WERI-Rb-1 (cell line): ENCODE data around the gene TPPP.

Experiments
- DNase-seq: peaks from one replicate; pipeline ENCODE4 v3.0.0-alpha.2; 2020
- H3K27ac ChIP-seq: fragments of 250-450 bp; sonication (Bioruptor Pico); 2 replicates; pipeline ENCODE4 v1.5.1; 2020; ENCODE audit warnings: mild to moderate bottlenecking, moderate library complexity
- H3K27me3 ChIP-seq: fragments of 250-450 bp; sonication (Bioruptor Pico); 2 replicates; pipeline ENCODE4 v1.5.1; 2021; ENCODE audit warnings: mild to moderate bottlenecking, low read depth, moderate library complexity; ENCODE audit not compliant: insufficient read depth, severe bottlenecking
- H3K36me3 ChIP-seq: fragments of 250-450 bp; sonication (Bioruptor Pico); 2 replicates; pipeline ENCODE4 v1.5.1; 2020; ENCODE audit warnings: mild to moderate bottlenecking, moderate library complexity
- H3K4me3 ChIP-seq: 2 replicates; pipeline ENCODE4 v1.5.1; 2011; ENCODE audit warnings: low read depth, mild to moderate bottlenecking, control low read depth, low read length
- H3K9me3 ChIP-seq: fragments of 250-450 bp; sonication (Bioruptor Pico); 2 replicates; pipeline ENCODE4 v1.5.1; 2021; ENCODE audit warnings: mild to moderate bottlenecking, moderate library complexity; ENCODE audit not compliant: severe bottlenecking
- CTCF ChIP-seq: IDR thresholded peaks from 2 replicates; pipeline ENCODE4 v1.5.1; 2011; ENCODE audit warnings: low read depth, mild to moderate bottlenecking, control low read depth, inconsistent platforms, low read length

Gene TPPP

GRCh38 chr5:677131-678101, 15.7 kb downstream of the TPPP start:
- Histone ChIP-seq H3K4me3 (no peak overlapping the region), H3K36me3 (no peaks in the 10 kb centered on the region), H3K27me3 (peaks cover 48% of the 10 kb centered on the region), H3K27ac (no peak overlapping the region), H3K9me3 (no peaks in the 10 kb centered on the region)
- no peak for TF ChIP-seq CTCF
- no peak for DNase-seq

- peaks cover 53% of the 10 kb centered on the region for H3K27me3 ChIP-seq
- H3K9me3 ChIP-seq = no peaks in the 10 kb centered on the region
- H3K27ac ChIP-seq = no peak overlapping the region
- no peak for DNase-seq
- no peak overlapping the region for H3K4me3 ChIP-seq
- no peaks in the 10 kb centered on the region for H3K36me3 ChIP-seq
- TF ChIP-seq CTCF = no peak
Observed at GRCh38 chr5:676699-677076, 16.5 kb downstream of the TPPP start.

GRCh38 chr5:675871-676698, 17.1 kb downstream of the TPPP start:
- no peak for TF ChIP-seq CTCF
- Histone ChIP-seq H3K27me3 (peaks cover 53% of the 10 kb centered on the region), H3K9me3 (no peaks in the 10 kb centered on the region), H3K4me3 (no peak overlapping the region), H3K27ac (no peak overlapping the region), H3K36me3 (no peaks in the 10 kb centered on the region)
- peak; percentile 14 for DNase-seq

GRCh38 chr5:675111-675870, 17.9 kb downstream of the TPPP start:
- H3K27ac ChIP-seq = no peak overlapping the region
- H3K9me3 ChIP-seq = no peaks in the 10 kb centered on the region
- DNase-seq = no peak
- peaks cover 53% of the 10 kb centered on the region for H3K27me3 ChIP-seq
- no peak overlapping the region for H3K4me3 ChIP-seq
- no peak for TF ChIP-seq CTCF
- no peaks in the 10 kb centered on the region for H3K36me3 ChIP-seq

GRCh38 chr5:674630-675011, 18.5 kb downstream of the TPPP start:
- Histone ChIP-seq H3K36me3 (no peaks in the 10 kb centered on the region), H3K9me3 (no peaks in the 10 kb centered on the region), H3K4me3 (no peak overlapping the region), H3K27ac (no peak overlapping the region), H3K27me3 (peaks cover 53% of the 10 kb centered on the region)
- DNase-seq = peak; percentile 55
- TF ChIP-seq CTCF = peak; percentile 40; the same call in 1 of the 2 replicates
